ENCODE data around the gene PRMT7. TPM values are rescaled to one million over a fixed set of nuclear protein-coding genes. Genes with fewer than 3 reads are reported as not detected.

PRMT7 gene
- total RNA-seq, 1 experiment from 2014 or later, result 59.3 TPM

- no peak for TF ChIP-seq ZNF219 (CRISPR knock-in tag; IDR thresholded peaks at IDR 0.05; ENCODE audit: borderline replicate concordance)
- no peak for TF ChIP-seq GRHL2 (CRISPR knock-in tag; IDR thresholded peaks at IDR 0.05; ENCODE audit: insufficient replicate concordance, severe bottlenecking)
- TF ChIP-seq ZNF512 (CRISPR knock-in tag; IDR thresholded peaks at IDR 0.05; ENCODE audit: borderline replicate concordance), result no peak
- no peak for TF ChIP-seq IRF2 (CRISPR knock-in tag; IDR thresholded peaks at IDR 0.05; ENCODE audit: borderline replicate concordance, low read depth)
- TF ChIP-seq ZNF671 (CRISPR knock-in tag; IDR thresholded peaks at IDR 0.05), result no peak
- no peak for TF ChIP-seq NR3C1 (CRISPR knock-in tag; conservative IDR thresholded peaks at IDR 0.05; ENCODE audit: low read depth)
- TF ChIP-seq AFF4 (CRISPR knock-in tag; IDR thresholded peaks at IDR 0.05; ENCODE audit: borderline replicate concordance), result no peak
- no peak for TF ChIP-seq CTCF (IDR thresholded peaks at IDR 0.05)
Measured at GRCh38 chr16:68377221-68377620, 66.4 kb downstream of the PRMT7 start (continued).

- POLR2A ChIA-PET, result no interaction called here
- CTCF ChIA-PET, result interaction anchor here (0.7 to 2.0 kb wide), 6 partner anchors 11 to 110 kb away, joined by 3 to 13 read pairs (median 5); no protein-coding TSS in a partner anchor
- DNase-seq (ENCODE audit: low spot score) (no peak), ATAC-seq (no peak)
- no peak overlapping the region for H3K27ac Mint-ChIP-seq
- H3K4me3 Mint-ChIP-seq, result no peak overlapping the region
- TF ChIP-seq STAT6 (CRISPR knock-in tag; conservative IDR thresholded peaks at IDR 0.05; ENCODE audit: low read depth), result no peak
- TF ChIP-seq ZNF232 (CRISPR knock-in tag; IDR thresholded peaks at IDR 0.05), result no peak
- no peak for TF ChIP-seq ZNF281 (CRISPR knock-in tag; IDR thresholded peaks at IDR 0.05)
- TF ChIP-seq RORB (CRISPR knock-in tag; IDR thresholded peaks at IDR 0.05), result no peak
- TF ChIP-seq ZNF396 (CRISPR knock-in tag; IDR thresholded peaks at IDR 0.05; ENCODE audit: borderline replicate concordance), result no peak
- TF ChIP-seq FOXK1 (CRISPR knock-in tag; IDR thresholded peaks at IDR 0.05), result no peak
- H3K36me3 Mint-ChIP-seq, result no peaks in the 10 kb centered on the region
- no peaks in the 10 kb centered on the region for H3K9me3 Mint-ChIP-seq
- no peaks in the 10 kb centered on the region for H3K27me3 Mint-ChIP-seq (ENCODE audit: low read depth)
- peaks cover 4% of the 10 kb centered on the region; the same call in 1 of the 2 replicates for H3K4me1 Mint-ChIP-seq
Measured at GRCh38 chr16:68377667-68378393, 67.0 kb downstream of the PRMT7 start.
